K562 (cell line): ENCODE data around the gene RNF126. TPM values are rescaled to one million over a fixed set of nuclear protein-coding genes. Genes with fewer than 3 reads are reported as not detected.

ENCODE experiments used
- ATAC-seq: fragments of 200-7000 bp; cut with Tn5 transposase; 3 replicates; pipeline ENCODE4 v1.9.1; 2020; ENCODE audit warnings: moderate library complexity
- BruUV-seq: library from RNA; stranded (reverse); fragments of 400-500 nt; replicated peaks from 2 replicates; lab custom pipeline; 2021; lab: Mats Ljungman, UMichigan
- CTCF ChIA-PET: fragments of 300-600 bp; formaldehyde crosslinking; extraction: SDS; loops from one replicate; lab custom pipeline; 2021; ENCODE audit warnings: low intra/inter-chr PET ratio; lab: Yijun Ruan, JAX
- POLR2A ChIA-PET: fragments of 300-600, 350-650 bp; sonication (Branson Sonifier 250); formaldehyde crosslinking; extraction: SDS; loops from one replicate; lab custom pipeline; 2021; ENCODE audit warnings: antibody characterized with exemption, inconsistent platforms; lab: Yijun Ruan, JAX
- DNase-seq, 4 experiments: peaks; one replicate each; pipeline versions ENCODE4 v3.0.0 to v3.0.0-alpha.2; 2011 to 2018; ENCODE audit warnings: low spot score in 3 of 4, mixed read lengths in 3 of 4; ENCODE audit errors: extremely low read depth in 1 of 4
- FAIRE-seq: peaks from 2 replicates; lab custom pipeline; 2011; peaks lifted over from hg19 to GRCh38; lab: Jason Lieb, UNC
- H2AFZ ChIP-seq: 2 replicates; pipeline ENCODE4 v1.6.0; 2011; ENCODE audit warnings: low read depth, low read length, control low read depth, inconsistent platforms
- H3K27ac ChIP-seq: fragments of 200-600 bp; 3 replicates; pipeline ENCODE4 v1.8.0; 2011; ENCODE audit warnings: low read depth, mild to moderate bottlenecking, control low read depth, inconsistent platforms, low read length, moderate library complexity, mixed read lengths; ENCODE audit errors: extremely low read depth
- H3K27me3 ChIP-seq, 2 experiments: fragments of 300-600 bp in 1 of 2; 2 replicates in 1 of 2; 3 replicates in 1 of 2; pipeline versions ENCODE4 v1.6.0 to v1.8.0; 2011; ENCODE audit warnings: inconsistent platforms in 2 of 2, low read length in 2 of 2, mild to moderate bottlenecking in 1 of 2, mixed read lengths in 1 of 2, moderate library complexity in 1 of 2; ENCODE audit not compliant: control insufficient read depth in 2 of 2, insufficient read depth in 2 of 2
- H3K36me3 ChIP-seq: fragments of 300-600 bp; 3 replicates; pipeline ENCODE4 v1.8.0; 2011; ENCODE audit warnings: mild to moderate bottlenecking, low read length, inconsistent platforms; ENCODE audit not compliant: control insufficient read depth, insufficient read depth
- H3K4me1 ChIP-seq, 2 experiments: fragments of 200-600 bp in 1 of 2; replicated peaks in 1 of 2; 2 replicates in 1 of 2; 3 replicates in 1 of 2; pipeline versions ENCODE4 v1.5.1 to v1.8.0; 2011; ENCODE audit warnings: inconsistent platforms in 2 of 2, low read length in 2 of 2, mild to moderate bottlenecking in 1 of 2, mixed read lengths in 1 of 2, moderate library complexity in 1 of 2; ENCODE audit not compliant: control insufficient read depth in 2 of 2, insufficient read depth in 2 of 2
- H3K4me2 ChIP-seq: 2 replicates; pipeline ENCODE4 v1.6.1; 2011; ENCODE audit warnings: low read length, control low read depth, inconsistent platforms, mixed read lengths; ENCODE audit not compliant: insufficient read depth
- H3K4me3 ChIP-seq: fragments of 200-600 bp; sonication (generic), shearing (Covaris generic); 2 replicates; pipeline ENCODE4 v1.5.1; 2016; ENCODE audit warnings: control low read depth, inconsistent platforms
- H3K79me2 ChIP-seq: fragments of 200-600 bp; 3 replicates; pipeline ENCODE4 v1.8.0; 2011; ENCODE audit warnings: low read length, inconsistent platforms; ENCODE audit not compliant: control insufficient read depth, insufficient read depth
- H3K9ac ChIP-seq, 2 experiments: 2 replicates each; pipeline versions ENCODE4 v1.6.0 to v1.6.1; 2011; ENCODE audit warnings: low read depth in 2 of 2, low read length in 2 of 2, control low read depth in 1 of 2, inconsistent platforms in 1 of 2, mild to moderate bottlenecking in 1 of 2, mixed read lengths in 1 of 2; ENCODE audit not compliant: insufficient read depth in 1 of 2
- H3K9me1 ChIP-seq: one replicate; pipeline ENCODE4 v1.6.0; 2011; ENCODE audit warnings: inconsistent platforms, mild to moderate bottlenecking, low read length, moderate library complexity; ENCODE audit not compliant: control insufficient read depth, insufficient read depth
- H3K9me3 ChIP-seq: replicated peaks from 2 replicates; pipeline ENCODE4 v1.5.1; 2011; ENCODE audit warnings: low read depth, low read length, inconsistent platforms; ENCODE audit not compliant: control insufficient read depth, insufficient read depth
- H4K20me1 ChIP-seq: replicated peaks from 2 replicates; pipeline ENCODE4 v1.6.1; 2011; ENCODE audit warnings: low read length, inconsistent platforms, mixed read lengths; ENCODE audit not compliant: control insufficient read depth, insufficient read depth
- ADNP ChIP-seq: fragments of 200-800 bp; sonication (Bioruptor generic); IDR thresholded peaks from 2 replicates; pipeline ENCODE4 v1.6.1; 2016; ENCODE audit warnings: missing genetic modification characterization, missing compliant biosample characterization
- ATF2 ChIP-seq: sonication (generic); formaldehyde crosslinking; IDR thresholded peaks from 2 replicates; pipeline ENCODE4 v1.8.1; 2022; ENCODE audit warnings: missing genetic modification reagents
- CREB5 ChIP-seq: fragments of 250-450 bp; sonication (Bioruptor Pico); IDR thresholded peaks from 2 replicates; pipeline ENCODE4 v1.5.0; 2020; ENCODE audit warnings: mild to moderate bottlenecking
- E2F4 ChIP-seq: sonication (generic); formaldehyde crosslinking; IDR thresholded peaks from 2 replicates; pipeline ENCODE4 v1.8.0; 2022; ENCODE audit warnings: mild to moderate bottlenecking, low read depth, missing genetic modification reagents
- E4F1 ChIP-seq: fragments of 250-450 bp; sonication (Bioruptor Pico); IDR thresholded peaks from 2 replicates; pipeline ENCODE4 v1.5.0; 2021; ENCODE audit warnings: mild to moderate bottlenecking, borderline replicate concordance
- EP300 ChIP-seq: IDR thresholded peaks from 2 replicates; pipeline ENCODE4 v1.6.1; 2012; ENCODE audit warnings: low read length, improper control_type of control experiment
- FOXK2 ChIP-seq, 2 experiments: fragments of 450-650 bp; IDR thresholded peaks in 1 of 2; conservative IDR thresholded peaks in 1 of 2; 2 replicates each; pipeline ENCODE4 v1.6.1; 2016; ENCODE audit warnings: low read depth in 2 of 2, mild to moderate bottlenecking in 1 of 2
- JUN ChIP-seq, 2 experiments: sonication (generic) in 1 of 2; formaldehyde crosslinking in 1 of 2; IDR thresholded peaks; 2 replicates each; pipeline versions ENCODE4 v1.6.1 to v1.8.0; 2012 to 2022; ENCODE audit warnings: borderline replicate concordance in 2 of 2, mild to moderate bottlenecking in 2 of 2, improper control_type of control experiment in 1 of 2, low read depth in 1 of 2, low read length in 1 of 2, missing genetic modification reagents in 1 of 2
- MAFK ChIP-seq: IDR thresholded peaks from 2 replicates; pipeline ENCODE4 v1.6.1; 2011; ENCODE audit warnings: low read length, improper control_type of control experiment
- NFRKB ChIP-seq: fragments of 450-650 bp; IDR thresholded peaks from 2 replicates; pipeline ENCODE4 v1.6.1; 2016; ENCODE audit warnings: low read depth
- SMAD3 ChIP-seq: fragments of 450-650 bp; formaldehyde crosslinking; conservative IDR thresholded peaks from 2 replicates; pipeline ENCODE4 v1.4.0; 2020; ENCODE audit warnings: mild to moderate bottlenecking
- ZNF12 ChIP-seq: sonication (generic); formaldehyde crosslinking; IDR thresholded peaks from 2 replicates; pipeline ENCODE4 v1.4.0; 2020; ENCODE audit warnings: mild to moderate bottlenecking, missing genetic modification reagents
- ZNF695 ChIP-seq: fragments of 450-650 bp; formaldehyde crosslinking; IDR thresholded peaks from 2 replicates; pipeline ENCODE4 v1.4.0; 2020; ENCODE audit warnings: mild to moderate bottlenecking, moderate library complexity
- ZNF79 ChIP-seq: fragments of 250-450 bp; sonication (Bioruptor Pico); IDR thresholded peaks from 2 replicates; pipeline ENCODE4 v1.4.0; 2020; ENCODE audit warnings: low read depth, mild to moderate bottlenecking, moderate library complexity
- WGBS: fragments of 100-300 bp; shearing (Covaris generic); methylation state at CpG from one replicate; pipeline ENCODE4 v1.1.6; 2016; ENCODE audit warnings: low coverage, mixed read lengths; ENCODE audit not compliant: insufficient coverage; ENCODE audit errors: missing lambda C conversion rate; 5-methylcytosine and 5-hydroxymethylcytosine counted together
- in situ Hi-C: fragments of 300-500 bp; cut with MboI; formaldehyde crosslinking; loops from 4 replicates; pipeline ENCODE4 v1.15.0; 2018; ENCODE audit warnings: inconsistent platforms, mixed read lengths
- intact Hi-C: fragments of 100-400 bp; cut with micrococcal nuclease; formaldehyde crosslinking; loops from 2 replicates; pipeline ENCODE4 v1.14.2; 2022
- polyA plus RNA-seq, 8 experiments: library from polyadenylated mRNA; depleted of rRNA in 4 of 8; stranded (reverse) in 5 of 8; unstranded in 3 of 8; fragments of >200 nt; fragmentation: Nextera tagmentation in 2 of 8; fragmentation: Illumina TruSeq in 1 of 8; extraction: Ambion mirVana in 2 of 8; extraction: Trizol in 1 of 8; gene quantifications; 2 replicates each; pipeline versions ENCODE4 v1.2.1 to v1.2.3, GENCODE V29; 2011 to 2014; ENCODE audit warnings: inconsistent platforms in 1 of 8, missing spikeins in 1 of 8
- total RNA-seq, 7 experiments: library from RNA; depleted of rRNA in 6 of 7; stranded (reverse); fragments of >200 nt in 6 of 7; fragmentation: Illumina TruSeq in 2 of 7; extraction: Trizol in 2 of 7; gene quantifications; 2 replicates each; pipeline versions ENCODE4 v1.2.1 to v1.2.3, GENCODE V29; 2011 to 2021; ENCODE audit warnings: low replicate concordance in 1 of 7
- TF ChIP-seq, protein P1 (sequence below): fragments of 250-450 bp; sonication (Bioruptor Pico); IDR thresholded peaks from 2 replicates; pipeline ENCODE4 v1.8.0; 2022; ENCODE audit warnings: moderate library complexity, mild to moderate bottlenecking, inconsistent platforms

RNF126 gene
- total and polyA plus RNA-seq, 9 of the 15 experiments (the other 6 are each of a cell fraction or from before 2014, with no cell fraction given) = 0.27 to 101 (median 12.3) TPM

DNA sequence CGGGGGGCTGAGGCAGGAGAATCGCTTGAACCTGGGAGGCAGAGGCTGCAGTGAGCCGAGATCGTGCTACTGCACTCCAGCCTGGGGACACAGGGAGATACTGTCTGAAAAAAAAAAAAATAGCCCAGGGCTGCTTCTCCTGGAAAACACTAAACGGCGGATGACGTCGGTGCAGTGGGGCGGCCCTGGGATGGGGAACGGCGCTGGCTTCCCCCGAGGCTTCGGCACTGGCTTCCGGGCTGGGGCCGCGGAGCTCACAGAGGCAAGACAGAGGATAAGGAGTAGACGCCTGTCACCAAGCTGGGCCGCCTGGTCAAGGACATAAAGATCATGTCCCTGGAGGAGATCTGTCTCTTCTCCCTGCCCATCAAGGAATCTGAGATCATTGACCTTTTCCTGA lies 27.2 kb upstream of the RNF126 start:
- no TSS peak for BruUV-seq
- H3K4me1 ChIP-seq = peaks cover 0 to 40% of the 10 kb centered on the region in 2 experiments; a peak in 2 of 5 replicates
- H3K4me2 ChIP-seq = no peak overlapping the region
- intact Hi-C loops (no loop called here), in situ Hi-C loops (no loop called here)
- H3K9ac ChIP-seq = no peak overlapping the region
- no peak for FAIRE-seq
- no peaks in the 10 kb centered on the region for H3K9me3 ChIP-seq
- ATAC-seq = no peak
- POLR2A ChIA-PET = interaction anchor here (1.1 kb wide), 1 partner anchor 13 kb away, joined by 5 read pairs; no protein-coding TSS in a partner anchor
- CTCF ChIA-PET = no interaction called here
- no peaks in the 10 kb centered on the region for H3K79me2 ChIP-seq
- H4K20me1 ChIP-seq = no peaks in the 10 kb centered on the region
- DNase-seq = no peak
- no peaks in the 10 kb centered on the region for H3K9me1 ChIP-seq
- WGBS = 49% methylated on average over 11 of the region's 18 CpGs
- H2AFZ ChIP-seq = no peak overlapping the region
- H3K27me3 ChIP-seq = no peaks in the 10 kb centered on the region
- H3K36me3 ChIP-seq = no peaks in the 10 kb centered on the region
- no peak overlapping the region for H3K27ac ChIP-seq
- no peak overlapping the region for H3K4me3 ChIP-seq
- TF ChIP-seq, protein P1, sequence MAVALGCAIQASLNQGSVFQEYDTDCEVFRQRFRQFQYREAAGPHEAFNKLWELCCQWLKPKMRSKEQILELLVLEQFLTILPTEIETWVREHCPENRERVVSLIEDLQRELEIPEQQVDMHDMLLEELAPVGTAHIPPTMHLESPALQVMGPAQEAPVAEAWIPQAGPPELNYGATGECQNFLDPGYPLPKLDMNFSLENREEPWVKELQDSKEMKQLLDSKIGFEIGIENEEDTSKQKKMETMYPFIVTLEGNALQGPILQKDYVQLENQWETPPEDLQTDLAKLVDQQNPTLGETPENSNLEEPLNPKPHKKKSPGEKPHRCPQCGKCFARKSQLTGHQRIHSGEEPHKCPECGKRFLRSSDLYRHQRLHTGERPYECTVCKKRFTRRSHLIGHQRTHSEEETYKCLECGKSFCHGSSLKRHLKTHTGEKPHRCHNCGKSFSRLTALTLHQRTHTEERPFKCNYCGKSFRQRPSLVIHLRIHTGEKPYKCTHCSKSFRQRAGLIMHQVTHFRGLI = no peak
- TF ChIP-seq EP300 (no peak), CREB5 (no peak), ADNP (tag) (no peak), FOXK2 (conservative IDR thresholded peaks at IDR 0.05 in 1 of 2, IDR thresholded peaks at IDR 0.05 in 1 of 2; ENCODE audit: low read depth in 2 of 2) (no peak), E4F1 (CRISPR knock-in tag) (no peak), JUN (IDR thresholded peaks at IDR 0.05; ENCODE audit: borderline replicate concordance, low read depth, low read length) (no peak), JUN (CRISPR knock-in tag; IDR thresholded peaks at IDR 0.05; ENCODE audit: borderline replicate concordance) (no peak), NFRKB (no peak), E2F4 (no peak), ZNF12 (CRISPR knock-in tag) (no peak), ZNF79 (CRISPR knock-in tag) (no peak), MAFK (no peak), ATF2 (no peak), SMAD3 (CRISPR knock-in tag) (no peak), ZNF695 (no peak)
